Measurements from ENCODE around the gene EIF1.
A peak's percentile ranks its signal among the peaks of the same experiment; 100 is the strongest.

EIF1 gene

GRCh38 chr17:41655611-41656111 is 33.0 kb upstream of the EIF1 start:
- peak overlapping the region; percentile 100 for H3K27ac ChIP-seq
- CTCF ChIA-PET: interaction anchor here (0.6 to 3.9 kb wide), 4 partner anchors 10 to 334 kb away, joined by 4 to 18 read pairs (median 4); no protein-coding TSS in a partner anchor
- TF ChIP-seq CTCF (conservative IDR thresholded peaks at IDR 0.05; ENCODE audit: low read depth): no peak
- POLR2A ChIA-PET (ENCODE audit: low non-redundant PET): interaction anchor here (1.2 kb wide), 1 partner anchor 34 kb away, joined by 5 read pairs; the partner anchor contains the start of gene EIF1
- DNase-seq (ENCODE audit: low spot score): peak; percentile 95

- H3K27ac ChIP-seq: peak overlapping the region; percentile 100
- POLR2A ChIA-PET (ENCODE audit: low non-redundant PET): interaction anchor here (1.2 kb wide), 1 partner anchor 33 kb away, joined by 5 read pairs; the partner anchor contains the start of gene EIF1
- no peak for TF ChIP-seq CTCF (conservative IDR thresholded peaks at IDR 0.05; ENCODE audit: low read depth)
- CTCF ChIA-PET: interaction anchor here (0.6 to 3.9 kb wide), 2 partner anchors 108 to 334 kb away, joined by 5 to 18 read pairs; no protein-coding TSS in a partner anchor
- DNase-seq (ENCODE audit: low spot score): no peak
Observed at GRCh38 chr17:41656249-41657023, 32.2 kb upstream of the EIF1 start.

GRCh38 chr17:41657176-41657754 is 31.4 kb upstream of the EIF1 start:
- H3K27ac ChIP-seq: peak overlapping the region; percentile 100
- POLR2A ChIA-PET (ENCODE audit: low non-redundant PET): no interaction called here
- CTCF ChIA-PET: interaction anchor here (1.3 to 3.9 kb wide), 2 partner anchors 9 to 109 kb away, joined by 9 to 18 read pairs; no protein-coding TSS in a partner anchor
- no peak for DNase-seq (ENCODE audit: low spot score)
- TF ChIP-seq CTCF (conservative IDR thresholded peaks at IDR 0.05; ENCODE audit: low read depth): no peak

- peak overlapping the region; percentile 100 for H3K27ac ChIP-seq
- TF ChIP-seq CTCF (conservative IDR thresholded peaks at IDR 0.05; ENCODE audit: low read depth): no peak
- ChIA-PET POLR2A (ENCODE audit: low non-redundant PET) (no interaction called here), CTCF (interaction anchor here (1.3 kb wide), 1 partner anchor 9 kb away, joined by 9 read pairs; no protein-coding TSS in a partner anchor)
- no peak for DNase-seq (ENCODE audit: low spot score)
Observed at GRCh38 chr17:41657936-41658335, 30.7 kb upstream of the EIF1 start.

GRCh38 chr17:41658846-41659245 is 29.8 kb upstream of the EIF1 start:
- CTCF ChIA-PET: interaction anchor here (1.3 kb wide), 1 partner anchor 10 kb away, joined by 9 read pairs; no protein-coding TSS in a partner anchor
- POLR2A ChIA-PET (ENCODE audit: low non-redundant PET): no interaction called here

More at GRCh38 chr17:41658846-41659245, 29.8 kb upstream of the EIF1 start:
- DNase-seq (ENCODE audit: low spot score): no peak
- peak overlapping the region; percentile 100 for H3K27ac ChIP-seq
- TF ChIP-seq CTCF (conservative IDR thresholded peaks at IDR 0.05; ENCODE audit: low read depth): no peak
